Measurements from ENCODE around the gene SIK3.

The SIK3 gene

DNA sequence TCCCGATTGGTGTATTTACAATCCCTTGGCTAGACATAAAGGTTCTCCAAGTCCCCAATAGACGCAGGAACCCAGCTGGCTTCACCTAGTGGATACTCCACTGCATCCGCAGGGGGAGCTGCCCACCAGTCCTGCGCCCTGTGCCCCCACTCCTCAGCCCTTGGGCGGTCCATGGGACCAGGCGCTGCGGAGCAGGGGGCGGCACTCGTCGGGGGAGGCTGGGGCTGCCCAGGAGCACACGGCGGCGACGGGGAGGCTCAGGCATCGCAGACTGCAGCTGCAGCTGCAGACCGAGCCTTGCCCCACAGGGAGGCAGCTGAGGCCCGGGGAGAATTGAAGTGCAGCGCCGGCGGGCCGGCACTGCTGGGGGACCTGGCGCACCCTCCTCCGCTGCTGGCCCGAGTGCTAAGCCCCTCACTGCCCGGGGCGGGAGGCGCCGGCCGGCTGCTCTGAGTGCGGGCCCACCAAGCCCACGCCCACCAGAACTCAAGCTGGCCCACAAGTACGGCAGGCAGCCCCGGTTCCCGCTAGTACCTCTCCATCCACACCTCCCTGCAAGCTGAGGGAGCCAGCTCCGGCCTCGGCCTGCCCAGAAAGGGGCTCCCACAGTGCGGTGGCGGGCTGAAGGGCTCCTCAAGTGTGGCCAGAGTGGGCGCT is 12.2 kb upstream of the SIK3 start:
- no peak for TF ChIP-seq EZH2 (IDR thresholded peaks at IDR 0.05; ENCODE audit: borderline replicate concordance, low read depth, low read length, severe bottlenecking)
- TF ChIP-seq, protein P1, sequence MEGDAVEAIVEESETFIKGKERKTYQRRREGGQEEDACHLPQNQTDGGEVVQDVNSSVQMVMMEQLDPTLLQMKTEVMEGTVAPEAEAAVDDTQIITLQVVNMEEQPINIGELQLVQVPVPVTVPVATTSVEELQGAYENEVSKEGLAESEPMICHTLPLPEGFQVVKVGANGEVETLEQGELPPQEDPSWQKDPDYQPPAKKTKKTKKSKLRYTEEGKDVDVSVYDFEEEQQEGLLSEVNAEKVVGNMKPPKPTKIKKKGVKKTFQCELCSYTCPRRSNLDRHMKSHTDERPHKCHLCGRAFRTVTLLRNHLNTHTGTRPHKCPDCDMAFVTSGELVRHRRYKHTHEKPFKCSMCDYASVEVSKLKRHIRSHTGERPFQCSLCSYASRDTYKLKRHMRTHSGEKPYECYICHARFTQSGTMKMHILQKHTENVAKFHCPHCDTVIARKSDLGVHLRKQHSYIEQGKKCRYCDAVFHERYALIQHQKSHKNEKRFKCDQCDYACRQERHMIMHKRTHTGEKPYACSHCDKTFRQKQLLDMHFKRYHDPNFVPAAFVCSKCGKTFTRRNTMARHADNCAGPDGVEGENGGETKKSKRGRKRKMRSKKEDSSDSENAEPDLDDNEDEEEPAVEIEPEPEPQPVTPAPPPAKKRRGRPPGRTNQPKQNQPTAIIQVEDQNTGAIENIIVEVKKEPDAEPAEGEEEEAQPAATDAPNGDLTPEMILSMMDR (IDR thresholded peaks at IDR 0.05; ENCODE audit: borderline replicate concordance, extremely low read depth, low read length, poor library complexity, severe bottlenecking), result no peak
- Histone ChIP-seq H3K9ac (ENCODE audit: low read depth, low read length) (no peak overlapping the region), H3K79me2 (ENCODE audit: insufficient read depth, low read length) (no peaks in the 10 kb centered on the region), H3K27ac (ENCODE audit: low read length) (no peak overlapping the region), H4K20me1 (ENCODE audit: insufficient read depth, low read length) (no peaks in the 10 kb centered on the region), H3K27me3 (ENCODE audit: insufficient read depth, low read length, poor library complexity) (no peaks in the 10 kb centered on the region), H3K4me3 (ENCODE audit: low read depth in 1 of 2, low read length in 2 of 2) (no peak overlapping the region), H3K9me3 (ENCODE audit: insufficient read depth, low read length, severe bottlenecking) (no peaks in the 10 kb centered on the region), H3K4me1 (ENCODE audit: insufficient read depth, low read length) (peaks cover 12% of the 10 kb centered on the region), H3K36me3 (ENCODE audit: insufficient read depth, low read length) (no peaks in the 10 kb centered on the region), H2AFZ (ENCODE audit: low read depth, low read length) (no peak overlapping the region), H3K4me2 (ENCODE audit: insufficient read depth, low read length) (no peak overlapping the region)
- ATAC-seq (ENCODE audit: insufficient read depth, low read depth) (no peak), DNase-seq (no peak)

DNA sequence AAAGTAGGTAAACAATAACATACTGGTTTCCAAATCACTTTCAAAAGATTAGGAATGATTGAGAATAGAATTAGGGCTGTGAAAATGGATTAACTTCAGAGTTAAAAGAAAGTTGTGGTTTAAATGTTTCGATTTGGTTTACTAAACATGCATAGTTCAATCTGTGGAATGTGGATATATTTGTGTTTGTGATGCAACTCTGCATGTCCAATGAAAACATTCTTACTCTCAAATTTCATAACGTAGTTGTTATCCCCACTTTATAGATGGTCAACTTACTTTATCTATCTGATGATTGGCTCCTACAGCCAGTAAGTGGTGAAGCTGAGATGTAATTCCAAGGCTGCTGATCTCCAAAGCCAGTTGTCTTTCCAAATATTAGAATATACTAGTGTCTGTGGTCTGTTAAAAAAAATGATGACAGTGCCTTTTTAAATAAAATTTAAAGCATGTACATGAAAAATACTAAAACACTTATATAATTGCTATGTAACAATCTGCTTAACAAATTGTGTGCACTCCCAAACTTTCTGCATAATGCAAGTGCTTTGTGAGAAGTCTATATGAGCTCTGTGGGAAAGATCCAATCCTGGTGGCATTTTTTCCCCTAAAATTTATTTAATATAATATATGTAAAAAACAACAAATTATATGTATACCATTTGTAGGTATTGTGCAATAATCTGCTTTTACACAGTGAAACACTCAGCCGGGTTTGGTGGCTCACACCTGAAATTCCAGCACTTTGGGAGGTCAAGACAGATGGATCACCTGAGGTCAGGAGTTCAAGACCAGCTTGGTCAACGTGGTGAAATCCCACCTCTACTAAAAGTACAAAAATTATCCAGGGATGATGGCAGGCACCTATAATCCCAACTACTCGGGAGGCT is 9.7 kb upstream of the SIK3 start:
- Histone ChIP-seq H3K27me3 (ENCODE audit: insufficient read depth, low read length, poor library complexity) (no peaks in the 10 kb centered on the region), H2AFZ (ENCODE audit: low read depth, low read length) (no peak overlapping the region), H4K20me1 (ENCODE audit: insufficient read depth, low read length) (no peaks in the 10 kb centered on the region), H3K9me3 (ENCODE audit: insufficient read depth, low read length, severe bottlenecking) (no peaks in the 10 kb centered on the region), H3K79me2 (ENCODE audit: insufficient read depth, low read length) (no peaks in the 10 kb centered on the region), H3K4me3 (ENCODE audit: low read depth in 1 of 2, low read length in 2 of 2) (no peak overlapping the region), H3K4me2 (ENCODE audit: insufficient read depth, low read length) (no peak overlapping the region), H3K27ac (ENCODE audit: low read length) (no peak overlapping the region), H3K9ac (ENCODE audit: low read depth, low read length) (no peak overlapping the region), H3K4me1 (ENCODE audit: insufficient read depth, low read length) (peaks cover 12% of the 10 kb centered on the region), H3K36me3 (ENCODE audit: insufficient read depth, low read length) (no peaks in the 10 kb centered on the region)
- DNase-seq (no peak), ATAC-seq (ENCODE audit: insufficient read depth, low read depth) (no peak)
- TF ChIP-seq EZH2 (IDR thresholded peaks at IDR 0.05; ENCODE audit: borderline replicate concordance, low read depth, low read length, severe bottlenecking), result no peak
- TF ChIP-seq, protein P1 (IDR thresholded peaks at IDR 0.05; ENCODE audit: borderline replicate concordance, extremely low read depth, low read length, poor library complexity, severe bottlenecking), result no peak

DNA sequence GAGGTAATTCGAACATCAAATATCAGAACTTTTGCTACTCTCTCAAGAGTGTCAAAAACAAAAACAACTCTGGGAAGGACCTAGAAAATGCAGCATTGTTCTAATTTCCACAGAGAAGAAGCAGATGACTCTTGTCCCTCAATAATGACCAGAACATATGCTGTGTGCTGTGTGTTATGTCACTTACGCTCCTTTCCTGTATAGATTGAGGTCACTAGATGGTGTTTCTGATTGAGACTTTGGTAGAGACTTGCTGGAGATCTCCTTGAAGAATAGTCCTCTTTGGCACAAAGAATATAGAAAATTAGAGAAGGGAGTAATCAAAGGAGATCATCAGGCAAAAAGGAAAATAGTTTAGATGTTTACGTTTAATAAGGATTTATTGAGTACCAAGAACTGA is 2.3 kb upstream of the SIK3 start:
- H3K4me2 ChIP-seq (ENCODE audit: insufficient read depth, low read length), result no peak overlapping the region
- H4K20me1 ChIP-seq (ENCODE audit: insufficient read depth, low read length), result peaks cover under 1% of the 10 kb centered on the region; the same call in 1 of the 2 replicates
- no peak overlapping the region for H3K4me3 ChIP-seq (ENCODE audit: low read depth in 1 of 2, low read length in 2 of 2)
- H3K79me2 ChIP-seq (ENCODE audit: insufficient read depth, low read length), result peaks cover 26% of the 10 kb centered on the region
- H3K9me3 ChIP-seq (ENCODE audit: insufficient read depth, low read length, severe bottlenecking), result no peaks in the 10 kb centered on the region
- no peak overlapping the region for H3K9ac ChIP-seq (ENCODE audit: low read depth, low read length)
- no peaks in the 10 kb centered on the region for H3K27me3 ChIP-seq (ENCODE audit: insufficient read depth, low read length, poor library complexity)
- H3K36me3 ChIP-seq (ENCODE audit: insufficient read depth, low read length), result no peaks in the 10 kb centered on the region
- peaks cover 28% of the 10 kb centered on the region for H3K4me1 ChIP-seq (ENCODE audit: insufficient read depth, low read length)
- no peak overlapping the region for H2AFZ ChIP-seq (ENCODE audit: low read depth, low read length)
- no peak for ATAC-seq (ENCODE audit: insufficient read depth, low read depth)
- H3K27ac ChIP-seq (ENCODE audit: low read length), result no peak overlapping the region
- no peak for DNase-seq
- TF ChIP-seq, protein P1 (IDR thresholded peaks at IDR 0.05; ENCODE audit: borderline replicate concordance, extremely low read depth, low read length, poor library complexity, severe bottlenecking), result no peak
- TF ChIP-seq EZH2 (IDR thresholded peaks at IDR 0.05; ENCODE audit: borderline replicate concordance, low read depth, low read length, severe bottlenecking), result no peak
